Measurements from ENCODE around the gene REP15.

DNA sequence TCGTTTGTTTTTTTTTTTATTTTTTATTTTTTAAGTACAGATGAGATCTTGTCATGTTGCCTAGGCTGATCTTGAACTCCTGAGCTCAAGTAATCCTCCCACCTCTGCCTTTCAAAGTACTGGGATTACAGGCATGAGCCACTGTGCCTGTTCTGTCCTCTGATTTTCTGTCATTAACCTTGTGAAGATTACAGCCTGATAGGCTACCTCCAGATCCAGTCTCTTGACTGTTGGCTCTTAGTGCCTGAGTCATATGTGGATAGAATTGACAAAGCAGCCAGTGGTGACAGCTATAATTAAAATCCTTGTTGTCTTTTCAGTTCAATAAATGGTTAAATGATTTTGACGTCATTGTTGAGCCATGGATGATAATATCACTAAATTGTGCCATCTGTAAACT lies 21.3 kb upstream of the REP15 start:
- TF ChIP-seq CTCF (IDR thresholded peaks at IDR 0.05), result no peak
- no peak for TF ChIP-seq EZH2 (IDR thresholded peaks at IDR 0.05; ENCODE audit: borderline replicate concordance, insufficient read depth, low read depth, low read length, poor library complexity, severe bottlenecking)

Measured in B cell (primary cell).